Dedifferentiated amniotic fluid mesenchymal stem cell (primary cell): ENCODE data around the gene SLC24A4.

ENCODE experiments used
- DNase-seq: peaks from one replicate; pipeline ENCODE4 v3.0.0-alpha.2; 2016; ENCODE audit errors: extremely low spot score

The SLC24A4 gene

DNA sequence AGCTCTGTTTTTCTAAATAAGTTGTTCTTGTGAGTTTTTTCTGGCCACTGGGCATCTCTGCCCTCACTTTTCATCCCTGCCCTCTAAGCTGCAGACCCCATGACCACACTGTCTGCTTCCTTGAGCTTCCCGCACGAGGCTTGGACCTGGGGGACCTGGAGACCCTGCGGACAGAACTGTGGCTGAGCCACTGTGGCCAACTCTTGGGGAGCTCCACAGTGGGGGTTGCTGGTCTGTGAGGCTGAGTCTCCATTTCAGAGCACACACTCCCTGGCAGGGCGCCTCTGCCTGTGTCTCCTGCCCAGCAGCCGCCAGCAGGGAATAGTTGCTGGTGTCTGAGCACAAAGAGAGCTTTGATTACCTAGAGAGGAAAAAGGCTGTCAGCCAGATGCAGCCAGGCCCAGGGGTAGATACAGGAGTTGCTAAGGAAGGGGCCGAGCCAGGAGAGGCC lies 177.6 kb downstream of the SLC24A4 start:
- no peak for DNase-seq

DNA sequence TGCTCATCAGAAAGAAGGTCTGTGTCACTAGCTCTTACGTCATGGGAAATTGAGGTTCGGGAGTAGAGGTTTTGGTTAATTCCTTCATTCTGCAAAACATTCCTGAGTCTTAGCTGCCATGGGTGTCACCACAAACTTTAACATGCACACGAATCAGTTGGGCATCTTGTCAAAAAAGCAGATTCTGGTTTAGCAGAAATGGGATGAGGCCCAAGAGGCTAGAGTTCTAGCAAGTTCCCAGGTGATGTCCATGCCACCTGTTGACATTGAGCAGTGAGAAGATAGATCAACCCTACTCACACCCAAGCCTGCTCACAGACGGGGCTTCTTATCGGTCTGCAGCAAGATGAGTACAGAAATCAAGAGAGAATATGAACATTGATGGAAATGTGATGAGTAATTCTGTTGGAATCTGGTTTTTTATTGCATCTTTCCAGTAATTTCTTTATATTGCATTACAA lies 179.0 kb downstream of the SLC24A4 start:
- peak; percentile 90 for DNase-seq

DNA sequence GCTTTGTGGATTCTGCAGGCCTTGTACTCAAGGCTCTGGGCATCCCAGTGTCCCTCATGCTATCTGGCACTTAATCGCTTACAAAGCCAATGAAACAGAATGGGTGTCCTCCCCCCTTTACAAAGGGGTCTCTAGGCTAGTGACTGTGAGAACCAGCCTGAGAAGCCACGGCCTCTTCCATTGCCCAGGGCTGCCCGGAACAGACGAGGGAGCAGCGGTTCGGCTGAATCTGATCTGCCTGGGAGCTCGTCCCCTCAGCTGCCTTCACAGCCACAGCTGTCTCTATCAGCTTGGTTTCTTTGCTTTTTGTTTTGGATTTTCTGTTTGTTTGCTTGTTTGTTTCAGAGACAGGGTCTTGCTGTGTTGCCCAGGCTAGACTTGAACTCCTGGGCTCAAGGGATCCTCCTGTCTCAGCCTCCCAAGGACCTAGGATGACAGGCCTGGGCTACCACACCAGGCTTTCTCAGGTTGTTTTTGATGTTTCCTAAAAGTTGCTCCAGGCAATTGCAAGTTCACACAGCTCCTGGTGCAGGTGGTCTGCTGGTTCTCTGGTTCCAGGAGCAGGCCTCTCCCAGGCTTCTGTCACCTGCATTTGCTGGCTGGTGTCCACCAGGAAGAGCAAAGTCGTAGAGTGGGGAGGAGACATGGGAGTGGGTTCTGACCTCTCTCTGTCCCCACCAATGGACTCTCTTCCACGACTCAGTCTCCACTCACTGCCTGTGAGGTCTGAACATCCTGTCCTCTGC lies 179.7 kb downstream of the SLC24A4 start:
- no peak for DNase-seq

DNA sequence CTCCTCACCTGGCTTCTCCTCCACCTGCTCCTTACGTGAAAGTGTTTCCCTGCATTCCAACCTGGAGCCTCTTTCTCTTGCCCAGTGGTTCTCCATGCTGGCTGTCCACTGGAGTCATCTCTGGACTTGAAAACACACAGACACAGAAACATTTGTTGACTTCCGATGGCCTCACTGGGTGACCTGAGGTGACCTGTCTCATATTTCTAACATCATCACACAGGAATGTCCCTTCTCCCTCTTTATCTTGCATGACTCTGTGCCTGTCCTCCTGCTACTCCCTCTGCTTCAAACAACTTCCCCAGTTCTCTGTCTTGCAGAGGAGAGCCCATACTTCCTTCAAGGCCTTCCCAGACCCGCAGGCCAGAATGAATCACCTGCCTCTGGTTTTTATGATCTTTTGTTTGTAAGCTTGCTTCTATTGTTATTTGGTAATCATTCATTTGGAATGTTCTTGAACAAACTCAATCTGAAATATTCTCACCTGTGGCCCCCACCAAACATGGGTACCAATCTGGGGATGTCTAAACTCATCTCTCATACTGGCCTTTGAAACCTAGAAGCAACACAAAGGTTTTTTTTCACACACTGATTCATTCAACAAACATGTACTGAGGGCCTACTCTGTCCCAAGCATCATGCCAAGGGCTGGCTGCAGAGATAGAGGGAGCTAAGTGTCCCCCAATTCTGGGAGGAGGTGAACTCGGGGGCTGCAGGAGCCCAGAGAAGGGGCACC lies 181.0 kb downstream of the SLC24A4 start:
- DNase-seq, result peak; percentile 31

DNA sequence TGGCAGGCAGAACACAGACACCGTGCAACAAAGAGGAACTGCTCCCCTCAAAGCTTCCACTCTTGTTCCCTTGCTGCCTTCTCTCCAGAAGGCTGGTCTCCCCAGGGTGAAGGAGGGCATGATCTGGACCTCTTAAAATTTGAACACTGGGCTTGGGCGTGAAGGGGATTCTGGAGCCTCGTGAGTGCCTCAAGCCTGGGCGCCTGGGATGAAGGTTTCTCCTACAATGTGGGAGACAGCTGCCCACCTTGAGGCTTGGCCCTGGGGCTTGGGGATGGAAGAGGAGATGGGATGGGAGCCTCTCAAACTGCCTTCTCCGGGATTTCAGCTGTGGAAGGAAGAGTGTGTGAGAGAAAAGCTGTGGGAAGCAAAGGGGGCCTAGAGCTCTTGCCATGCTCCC lies 182.9 kb downstream of the SLC24A4 start:
- no peak for DNase-seq

DNA sequence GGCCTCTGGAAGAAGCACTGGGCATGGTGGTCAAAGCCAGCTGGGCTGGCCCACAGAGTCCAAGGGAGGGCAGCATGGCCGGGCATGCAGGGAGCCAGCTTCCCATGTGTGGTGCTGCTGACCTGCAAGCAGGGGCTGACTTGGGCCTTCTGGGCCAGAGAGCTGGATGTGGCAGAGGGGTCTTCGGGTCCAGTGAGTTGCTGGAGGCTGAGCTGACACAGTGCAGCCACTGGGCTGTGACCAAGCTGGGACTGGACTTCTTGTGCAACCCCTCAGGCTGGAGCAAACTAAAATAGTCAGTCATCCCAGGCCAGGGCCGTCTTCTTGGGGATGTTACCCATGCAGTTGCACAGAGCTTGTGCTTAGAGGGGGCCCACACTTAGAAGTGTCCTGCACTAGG lies 183.3 kb downstream of the SLC24A4 start:
- DNase-seq, result no peak

DNA sequence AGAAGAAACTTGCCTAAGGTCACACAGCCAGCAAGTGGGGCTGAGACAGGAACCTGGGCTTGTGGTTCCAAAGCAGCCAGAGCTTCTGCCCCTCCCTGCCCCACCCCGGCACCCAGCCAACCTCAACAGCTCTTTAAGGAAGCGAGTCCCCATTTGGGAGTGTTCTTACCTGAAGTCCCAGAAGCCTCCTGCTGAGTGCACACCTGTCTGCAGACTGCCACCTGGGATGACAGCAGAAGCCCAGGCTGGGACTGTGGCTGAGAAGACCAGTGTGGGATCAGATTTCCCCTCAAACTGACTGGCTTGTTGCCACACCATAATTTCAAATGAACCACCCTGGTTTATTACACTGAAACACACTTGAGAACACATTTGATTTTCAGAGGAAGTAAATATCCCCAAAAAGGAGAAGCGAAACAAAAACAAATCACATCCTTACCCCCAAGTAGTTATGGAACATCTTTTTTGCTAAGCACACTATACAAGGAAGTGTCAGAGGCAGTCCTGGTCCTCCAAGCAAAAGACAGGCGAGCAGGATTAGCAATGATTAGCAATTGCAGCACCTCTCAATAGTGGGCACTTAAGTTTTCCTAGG lies 184.3 kb downstream of the SLC24A4 start:
- no peak for DNase-seq

DNA sequence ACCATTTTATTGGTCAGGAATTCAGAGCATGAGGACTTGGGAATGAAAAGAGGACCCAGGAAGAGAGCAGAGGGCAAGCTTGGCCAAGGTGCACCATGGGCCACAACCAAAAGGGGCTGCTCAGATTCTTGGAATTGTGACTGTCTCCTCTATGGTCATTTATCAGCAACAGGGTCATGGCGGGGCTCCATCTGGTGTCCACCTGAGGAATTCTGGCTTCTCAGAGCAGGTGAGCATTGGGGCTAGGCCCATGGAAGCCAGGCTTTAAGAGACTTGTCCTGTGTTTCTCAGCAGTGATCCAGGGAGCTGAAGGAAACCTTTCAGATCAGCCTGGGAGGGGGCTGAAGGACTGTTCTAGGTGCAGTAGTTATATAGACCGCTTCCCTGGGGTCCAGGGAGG lies 188.0 kb downstream of the SLC24A4 start:
- no peak for DNase-seq

GRCh38 chr14:92511453-92512238 lies 188.7 kb downstream of the SLC24A4 start:
- DNase-seq, result peak; percentile 90

- DNase-seq, result no peak
Observed at GRCh38 chr14:92512807-92513203, 189.8 kb downstream of the SLC24A4 start.

DNA sequence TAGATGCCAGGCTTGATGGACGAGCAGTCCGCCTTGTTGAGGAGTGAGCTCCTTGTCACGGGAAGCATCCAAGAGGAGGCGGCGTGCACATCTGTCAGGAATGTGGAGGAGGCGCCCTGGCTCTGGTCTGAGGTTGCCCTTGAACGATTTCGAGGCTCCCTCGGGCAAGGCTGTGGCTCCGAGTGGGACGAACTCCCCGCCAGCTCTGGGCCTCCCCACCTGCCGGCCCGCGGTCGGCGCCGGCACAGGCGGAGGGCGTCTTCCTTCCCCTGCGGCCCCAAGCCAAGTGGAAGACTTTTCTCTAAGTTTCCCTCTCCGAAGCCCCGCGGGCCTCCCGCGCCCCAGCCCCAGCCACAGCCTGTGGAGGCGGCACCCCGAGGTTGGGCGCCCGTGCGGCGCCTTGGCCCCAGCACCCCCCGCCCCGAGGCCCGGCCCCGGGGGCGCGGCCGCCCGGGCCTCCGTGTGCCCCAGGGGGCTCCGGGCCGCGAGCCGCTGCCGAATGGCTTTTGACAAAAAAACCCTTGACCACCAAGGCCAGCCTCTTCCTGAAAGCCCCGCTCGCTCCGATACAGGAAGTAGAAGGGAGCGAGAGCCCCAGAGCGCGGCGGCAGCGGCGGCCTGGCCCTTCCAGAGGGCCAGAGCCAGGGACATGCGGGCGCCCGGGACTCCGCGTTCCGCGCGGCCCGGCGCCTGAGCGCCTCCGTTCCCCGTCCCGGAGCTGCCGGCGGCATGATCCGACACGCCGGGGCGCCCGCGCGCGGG lies 190.4 kb downstream of the SLC24A4 start, which contains the start of gene RIN3:
RIN3 (plus strand) TSS at position 578 of the 762 bp plus-strand sequence; CDS start at position 730, 152 bp downstream.
- peak; percentile 27 for DNase-seq

DNA sequence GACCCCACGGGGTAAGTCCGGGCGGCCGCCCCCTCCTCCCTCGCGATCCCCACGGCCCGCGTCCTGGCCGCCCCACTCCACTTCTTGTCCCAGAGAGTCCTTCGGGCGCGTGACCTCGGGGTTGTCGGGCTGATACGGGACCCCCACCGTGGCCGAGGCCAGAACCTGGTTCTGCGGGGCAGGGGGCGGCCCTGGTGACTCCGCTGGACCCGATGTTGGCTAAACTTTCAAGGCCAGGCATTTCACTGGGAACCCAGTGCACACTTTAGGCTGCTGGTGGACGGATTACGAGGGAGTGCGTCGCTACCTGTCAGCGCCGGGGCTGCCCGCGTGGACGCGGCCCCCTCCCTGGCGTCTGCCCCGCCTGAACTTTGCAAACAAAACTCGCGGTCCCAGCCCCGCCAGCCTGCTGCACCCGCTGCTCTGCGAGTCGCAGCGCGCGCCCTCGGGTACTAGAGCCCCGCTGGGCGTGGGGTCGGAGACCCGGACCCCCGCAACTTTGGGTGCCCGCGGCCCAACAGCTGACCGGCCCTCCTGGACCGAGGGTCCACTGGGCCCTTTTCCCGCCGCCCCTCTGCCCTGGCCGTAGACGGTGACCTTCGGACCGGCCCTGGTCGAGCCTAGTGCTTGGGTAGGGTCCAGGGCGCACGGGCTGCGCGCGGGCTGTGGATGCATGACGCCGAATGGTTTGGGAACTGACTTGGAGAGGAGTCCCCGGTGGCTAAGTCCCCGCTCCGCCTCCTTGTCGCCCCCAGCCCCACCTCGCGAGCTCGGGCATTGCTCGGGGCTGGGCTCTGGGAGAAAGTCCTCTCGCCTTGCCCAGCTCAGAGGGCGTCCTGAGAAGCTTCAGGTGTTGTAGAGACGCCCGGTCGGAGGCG lies 191.2 kb downstream of the SLC24A4 start:
- DNase-seq, result no peak

GRCh38 chr14:92514844-92515514 lies 192.0 kb downstream of the SLC24A4 start:
- no peak for DNase-seq

- DNase-seq, result no peak
Observed at GRCh38 chr14:92515546-92516343, 192.8 kb downstream of the SLC24A4 start.

GRCh38 chr14:92516344-92516965 lies 193.5 kb downstream of the SLC24A4 start:
- DNase-seq, result no peak

DNA sequence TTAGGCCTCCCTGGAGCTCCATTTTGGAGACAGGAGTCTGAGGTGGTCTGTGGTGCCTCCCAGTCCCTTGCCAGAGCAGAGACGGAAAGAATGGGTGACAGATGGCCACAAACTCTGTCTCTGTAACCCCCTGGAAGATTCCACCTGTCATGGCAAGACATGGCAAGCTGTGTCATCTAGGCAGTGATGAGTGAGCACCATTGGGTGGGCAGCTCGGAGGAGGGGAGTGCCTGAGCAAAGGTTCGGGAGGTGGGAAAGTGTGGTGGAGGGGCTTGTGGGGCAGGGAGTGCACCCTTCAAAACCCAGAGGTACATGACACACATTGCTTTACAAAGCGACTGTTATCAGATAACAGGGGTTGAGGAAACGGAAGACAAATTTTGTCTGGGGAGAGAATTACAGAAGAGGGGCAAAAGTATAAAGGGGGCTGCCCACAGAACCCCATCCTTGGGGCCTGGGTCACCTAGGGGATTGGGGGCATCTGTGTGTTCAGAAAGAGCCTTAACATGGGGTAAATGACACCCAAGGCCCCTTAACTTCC lies 194.1 kb downstream of the SLC24A4 start:
- DNase-seq, result no peak

DNA sequence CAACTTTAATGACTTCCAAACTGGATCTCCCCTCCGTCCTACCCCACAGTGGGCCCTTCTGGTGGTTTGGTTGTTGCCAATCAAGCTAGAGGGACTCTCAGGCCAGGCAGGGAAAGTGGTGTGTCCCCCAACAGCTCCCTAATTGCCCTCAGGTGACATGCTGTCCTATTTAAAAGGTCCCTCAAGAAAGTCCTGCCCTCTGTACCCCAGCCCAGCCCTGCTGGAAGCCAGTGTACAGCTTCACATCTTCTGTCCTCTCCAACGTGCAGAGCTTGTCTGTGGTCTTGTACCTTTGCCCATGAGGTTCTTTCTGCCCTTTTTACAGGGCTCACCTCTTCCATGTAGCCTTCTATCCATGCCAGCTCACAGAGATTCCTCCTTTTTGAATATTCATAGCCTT lies 194.8 kb downstream of the SLC24A4 start:
- no peak for DNase-seq
